GM19193 (cell line): ENCODE data around the gene GALNT10.

Source experiments
- POLR2A ChIP-seq: IDR thresholded peaks from 4 replicates; pipeline ENCODE4 v1.6.1; 2011; ENCODE audit not compliant: insufficient read depth, insufficient read length; ENCODE audit errors: extremely low read depth

Gene GALNT10

GRCh38 chr5:154405078-154405792 is 214.7 kb downstream of the GALNT10 start:
- no peak for TF ChIP-seq POLR2A

DNA sequence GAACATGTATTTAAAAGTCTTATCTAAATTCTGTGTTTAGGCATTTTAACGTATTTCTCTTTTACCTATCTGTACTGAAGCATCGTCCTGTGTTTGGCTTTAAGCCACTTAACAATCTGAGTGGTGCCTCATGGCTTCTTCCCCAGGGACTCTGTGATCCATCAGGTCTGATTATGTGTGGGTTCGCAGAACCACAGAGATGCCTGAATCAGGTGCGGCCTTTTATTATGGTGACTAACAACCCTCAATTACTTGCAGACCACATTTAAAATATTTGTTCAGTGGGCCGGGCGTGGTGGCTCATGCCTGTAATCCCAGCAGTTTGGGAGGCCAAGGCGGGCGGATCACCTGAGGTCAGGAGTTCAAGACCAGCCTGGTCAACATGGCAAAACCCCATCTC is 215.7 kb downstream of the GALNT10 start:
- no peak for TF ChIP-seq POLR2A

GRCh38 chr5:154406826-154407225 is 216.3 kb downstream of the GALNT10 start:
- no peak for TF ChIP-seq POLR2A

DNA sequence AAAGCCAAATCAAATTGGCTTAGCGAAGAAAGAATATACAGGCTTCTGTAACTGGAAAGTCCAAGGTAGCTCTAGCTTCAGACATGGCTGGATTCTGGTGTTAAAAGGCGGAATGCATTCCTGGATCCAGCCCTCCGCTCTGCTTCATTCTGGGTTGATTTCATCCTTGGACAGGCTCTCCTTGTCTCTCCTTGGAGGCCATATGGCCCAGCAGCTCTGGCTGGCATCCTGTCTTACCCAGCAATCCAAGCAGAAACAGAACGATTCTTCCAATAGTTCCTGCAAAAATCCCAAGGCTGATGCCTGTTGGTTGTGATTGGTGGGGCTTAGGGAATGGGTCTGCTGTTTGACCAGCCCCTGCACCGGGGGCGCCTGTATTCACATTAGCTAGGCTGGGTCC is 218.3 kb downstream of the GALNT10 start:
- TF ChIP-seq POLR2A = no peak

DNA sequence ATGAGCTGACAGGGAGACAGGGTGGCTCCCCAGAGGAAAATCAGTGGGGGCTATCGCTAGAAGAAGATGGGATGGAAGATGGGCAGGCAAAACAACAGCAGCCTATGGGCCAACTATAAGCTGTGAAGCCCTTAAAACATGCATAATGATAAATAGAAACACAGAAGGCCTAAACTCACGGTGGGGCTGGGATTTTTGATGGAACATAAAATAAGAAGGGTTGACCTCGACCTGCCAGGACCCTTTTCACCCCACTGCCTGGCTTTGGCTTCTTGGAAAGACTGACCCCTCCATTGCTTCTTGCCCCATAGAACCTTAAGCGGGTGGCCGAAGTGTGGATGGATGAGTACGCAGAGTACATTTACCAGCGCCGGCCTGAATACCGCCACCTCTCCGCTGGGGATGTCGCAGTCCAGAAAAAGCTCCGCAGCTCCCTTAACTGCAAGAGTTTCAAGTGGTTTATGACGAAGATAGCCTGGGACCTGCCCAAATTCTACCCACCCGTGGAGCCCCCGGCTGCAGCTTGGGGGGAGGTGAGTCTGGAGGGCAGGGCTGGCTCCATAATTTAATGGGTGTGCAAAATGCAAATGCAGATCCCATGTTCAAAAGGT is 218.8 kb downstream of the GALNT10 start:
- no peak for TF ChIP-seq POLR2A

DNA sequence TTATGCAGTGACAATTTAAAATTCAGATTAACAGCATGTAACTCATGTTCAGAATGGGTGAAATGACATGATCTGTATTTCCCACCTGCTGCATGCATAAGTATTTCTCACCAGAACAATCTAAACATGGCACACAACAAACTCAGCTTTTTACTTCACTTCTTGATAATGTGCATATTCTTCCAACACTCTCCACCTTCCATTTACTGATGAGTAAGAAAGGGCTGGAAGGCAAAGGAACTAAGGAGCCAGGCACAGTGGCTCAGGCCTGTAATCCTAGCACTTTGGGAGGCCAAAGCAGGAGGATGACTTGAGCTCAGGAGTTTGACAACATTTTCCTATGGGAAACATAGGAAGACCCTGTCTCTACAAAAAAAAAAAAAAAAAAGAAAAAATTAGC is 219.5 kb downstream of the GALNT10 start:
- no peak for TF ChIP-seq POLR2A

DNA sequence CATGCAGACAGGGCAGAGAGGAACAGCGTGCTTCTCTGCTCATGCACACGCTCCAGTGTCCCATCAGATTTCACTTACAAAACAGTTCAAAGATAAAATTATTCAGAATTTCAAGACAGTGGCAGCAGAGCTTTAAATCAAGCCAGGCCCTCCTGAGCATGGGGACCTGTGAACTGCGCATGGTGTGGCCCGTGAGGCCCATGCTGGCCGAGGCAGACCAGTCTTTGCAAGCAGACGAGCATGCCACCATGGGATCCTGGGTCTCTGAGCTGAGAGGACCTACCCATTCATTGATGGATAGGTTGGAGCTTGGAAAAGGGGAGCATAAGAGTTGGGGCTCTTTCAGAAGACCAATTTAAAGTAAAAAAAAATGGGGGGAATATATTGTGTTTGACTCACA is 220.3 kb downstream of the GALNT10 start:
- TF ChIP-seq POLR2A = no peak

- TF ChIP-seq POLR2A = no peak
Observed at GRCh38 chr5:154411338-154411737, 220.8 kb downstream of the GALNT10 start.

DNA sequence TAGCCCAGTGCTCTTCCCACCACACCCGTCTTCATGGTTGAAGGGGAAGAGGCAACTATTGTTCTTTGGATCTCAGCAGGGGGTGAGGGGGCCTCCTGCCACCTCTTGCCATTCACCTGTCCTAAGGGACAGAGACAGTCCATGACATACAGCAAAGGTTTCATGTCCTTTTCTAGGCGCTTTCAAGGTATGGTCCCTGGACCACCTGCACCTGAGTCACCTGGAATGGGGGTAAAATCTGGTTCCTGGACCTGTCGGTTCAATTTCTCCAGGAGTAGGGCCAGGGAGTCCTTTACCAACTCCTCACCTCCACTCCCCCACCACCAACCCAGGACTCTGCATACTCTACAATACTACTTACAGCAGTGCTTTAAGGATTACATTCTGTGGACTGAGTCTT is 221.8 kb downstream of the GALNT10 start:
- no peak for TF ChIP-seq POLR2A

GRCh38 chr5:154412925-154413324 is 222.4 kb downstream of the GALNT10 start:
- TF ChIP-seq POLR2A = no peak

DNA sequence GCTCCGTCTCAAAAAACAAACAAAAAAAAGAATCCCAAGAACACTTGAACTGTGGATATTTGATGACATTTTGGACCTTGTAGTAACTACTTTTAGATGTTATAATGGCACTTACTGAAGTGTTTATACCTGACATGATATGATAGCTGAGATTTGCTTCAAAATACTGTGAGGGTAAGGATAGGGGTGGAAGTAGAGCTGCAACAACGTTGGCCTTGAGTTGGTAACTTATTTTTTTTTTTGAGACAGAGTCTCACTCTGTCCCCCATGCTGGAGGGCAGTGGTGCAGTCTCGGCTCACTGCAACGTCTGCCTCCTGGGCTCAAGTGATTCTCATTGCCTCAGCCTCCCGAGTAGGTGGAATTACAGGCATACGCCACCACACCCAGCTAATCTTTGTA is 224.6 kb downstream of the GALNT10 start:
- no peak for TF ChIP-seq POLR2A

DNA sequence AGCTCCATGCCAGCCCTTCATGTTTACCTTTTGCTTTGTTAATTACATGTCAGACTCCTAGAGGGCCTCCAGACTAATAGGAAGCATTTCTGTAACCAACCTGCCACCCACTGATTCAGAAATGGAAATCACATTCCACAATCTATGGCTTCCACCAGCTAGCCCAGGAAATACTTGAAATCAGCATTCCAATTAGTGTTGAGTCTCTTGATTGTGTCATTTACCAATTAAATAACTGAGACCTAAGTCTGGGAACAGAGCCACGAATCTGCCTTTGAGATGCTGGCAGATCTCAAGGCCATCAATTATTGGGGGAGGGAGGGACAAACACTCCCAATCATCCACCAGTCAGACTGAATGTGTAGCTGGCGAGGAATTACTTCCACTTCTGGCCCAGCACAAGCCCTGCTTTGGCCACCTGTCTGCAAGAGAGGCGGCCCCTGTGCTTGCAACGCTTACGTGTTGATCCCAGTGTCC is 227.8 kb downstream of the GALNT10 start:
- TF ChIP-seq POLR2A = no peak

DNA sequence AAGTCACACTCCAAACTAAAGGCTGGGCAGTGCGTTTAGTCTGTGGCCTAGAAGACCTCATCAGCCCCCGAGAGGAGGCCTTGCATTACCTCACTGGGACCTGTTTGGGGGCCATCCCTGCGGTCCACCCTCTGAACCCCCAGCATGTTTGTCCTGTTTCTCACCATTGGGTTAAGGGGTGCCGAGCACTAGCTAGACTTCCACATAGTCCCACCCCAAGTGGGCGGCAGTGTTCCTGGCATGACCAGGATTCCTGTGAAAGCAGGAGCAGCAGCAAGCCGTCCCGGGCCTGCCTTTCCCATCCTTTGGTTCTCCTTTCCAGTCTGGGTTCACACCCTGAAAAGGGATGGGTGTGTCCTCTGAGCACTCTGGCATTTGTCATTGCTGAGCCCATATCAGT is 228.7 kb downstream of the GALNT10 start:
- TF ChIP-seq POLR2A = no peak

GRCh38 chr5:154421868-154422267 is 231.3 kb downstream of the GALNT10 start:
- TF ChIP-seq POLR2A = no peak

DNA sequence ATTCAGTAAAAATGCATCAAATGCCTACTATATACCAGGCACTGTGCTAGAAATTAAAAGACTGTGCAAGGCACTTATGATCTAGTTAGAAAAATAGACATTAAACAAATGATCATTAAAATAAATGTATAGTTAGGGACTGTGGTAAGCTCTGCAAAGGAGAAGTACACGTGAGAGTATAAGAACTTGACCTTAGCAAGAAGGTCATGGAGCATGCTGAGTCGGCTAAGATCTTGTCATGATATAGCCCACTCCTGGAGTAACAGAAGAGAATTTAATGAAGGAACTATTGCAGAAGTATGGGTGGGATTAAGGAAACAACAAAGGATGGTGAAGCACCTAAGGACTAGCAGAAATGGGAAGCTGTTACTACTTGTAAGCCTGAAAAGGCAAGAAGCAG is 231.8 kb downstream of the GALNT10 start:
- TF ChIP-seq POLR2A = no peak

GRCh38 chr5:154428208-154428607 is 237.7 kb downstream of the GALNT10 start:
- TF ChIP-seq POLR2A = no peak
